ENCODE results near the gene STARD3. TPM values are rescaled to one million over a fixed set of nuclear protein-coding genes. Genes with fewer than 3 reads are reported as not detected.

Gene STARD3
- total and polyA plus RNA-seq, 2 of the 13 experiments (the other 11 are each of a cell fraction or from before 2014, with no cell fraction given): 34.6 to 100 TPM

DNA sequence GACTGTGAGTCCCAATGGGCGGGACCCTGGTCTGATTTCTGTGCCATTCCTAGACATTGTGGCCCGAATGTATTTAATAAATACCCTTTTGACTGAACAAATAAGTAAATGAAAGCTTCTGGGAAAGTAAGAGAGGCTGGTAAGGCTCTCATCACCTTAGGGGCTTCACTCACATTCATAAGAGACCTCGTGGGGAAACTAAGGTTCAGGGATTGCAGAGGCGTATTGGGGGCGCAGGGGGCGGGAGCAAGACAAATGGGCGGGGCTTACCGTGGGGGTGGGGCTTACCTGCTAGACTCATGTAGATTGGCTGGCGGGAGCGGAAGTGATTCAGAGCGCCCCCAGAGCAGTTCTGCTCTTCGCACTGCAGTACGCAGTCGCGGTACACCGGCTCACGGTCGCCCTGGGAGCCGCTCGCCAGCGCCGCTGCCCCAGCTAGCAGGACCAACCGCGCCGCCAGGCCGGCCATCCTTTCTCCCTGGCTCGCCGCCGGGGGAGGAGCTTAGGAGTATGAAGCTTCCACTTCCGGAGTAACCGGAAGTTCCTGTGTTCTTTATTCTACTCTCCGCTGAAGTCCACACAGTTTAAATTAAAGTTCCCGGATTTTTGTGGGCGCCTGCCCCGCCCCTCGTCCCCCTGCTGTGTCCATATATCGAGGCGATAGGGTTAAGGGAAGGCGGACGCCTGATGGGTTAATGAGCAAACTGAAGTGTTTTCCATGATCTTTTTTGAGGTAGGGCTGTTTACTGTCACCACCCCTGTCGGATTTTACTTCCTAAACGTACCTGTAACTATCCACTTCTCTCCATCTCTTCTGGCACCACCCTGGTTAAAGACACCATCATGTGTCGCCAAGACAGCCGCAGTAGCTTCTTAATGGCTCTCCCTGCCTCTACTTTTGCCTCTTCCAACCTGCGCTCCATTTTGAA, 50.9 kb downstream of the STARD3 start, which contains the start of gene PGAP3 (continued):
- TF ChIP-seq CEBPG (CRISPR knock-in tag; IDR thresholded peaks at IDR 0.05) (no peak), SIN3B (IDR thresholded peaks at IDR 0.05; ENCODE audit: low read length) (peak; percentile 65; the same call in 1 of the 2 replicates), NBN (conservative IDR thresholded peaks at IDR 0.05) (no peak), SOX6 (IDR thresholded peaks at IDR 0.05) (no peak), SOX6 (CRISPR knock-in tag; IDR thresholded peaks at IDR 0.05) (no peak), TSC22D2 (CRISPR knock-in tag; IDR thresholded peaks at IDR 0.05; ENCODE audit: borderline replicate concordance) (no peak), ZNF441 (CRISPR knock-in tag; IDR thresholded peaks at IDR 0.05; ENCODE audit: borderline replicate concordance) (0 out of 2 replicates have a peak, but pooled peaks have one; percentile 20), RXRB (CRISPR knock-in tag; IDR thresholded peaks at IDR 0.05; ENCODE audit: borderline replicate concordance) (peak; percentile 44; the same call in 1 of the 2 replicates), ZC3H13 (CRISPR knock-in tag; IDR thresholded peaks at IDR 0.05) (0 out of 2 replicates have a peak, but pooled peaks have one; percentile 54), PRPF4 (IDR thresholded peaks at IDR 0.05; ENCODE audit: low read depth, low read length, poor library complexity, severe bottlenecking) (no peak), ZNF724P (CRISPR knock-in tag; IDR thresholded peaks at IDR 0.05; ENCODE audit: borderline replicate concordance) (no peak; the same call in 1 of the 2 replicates), ZSCAN30 (CRISPR knock-in tag; IDR thresholded peaks at IDR 0.05) (no peak), KMT2B (CRISPR knock-in tag; IDR thresholded peaks at IDR 0.05) (peak; percentile 57; the same call in 1 of the 2 replicates), CEBPB (IDR thresholded peaks at IDR 0.05; ENCODE audit: borderline replicate concordance, low read depth, low read length) (no peak), MTA1 (CRISPR knock-in tag; IDR thresholded peaks at IDR 0.05; ENCODE audit: borderline replicate concordance) (no peak; the same call in 1 of the 2 replicates), NFKBIZ (CRISPR knock-in tag; IDR thresholded peaks at IDR 0.05) (peak; percentile 29; the same call in 1 of the 2 replicates), ZNF296 (CRISPR knock-in tag; conservative IDR thresholded peaks at IDR 0.05) (no peak; the same call in 1 of the 2 replicates), ZNF782 (CRISPR knock-in tag; IDR thresholded peaks at IDR 0.05; ENCODE audit: borderline replicate concordance) (peak; percentile 90; the same call in 1 of the 2 replicates), ZBTB20 (CRISPR knock-in tag; IDR thresholded peaks at IDR 0.05; ENCODE audit: borderline replicate concordance, low read depth) (no peak), MATR3 (CRISPR knock-in tag; IDR thresholded peaks at IDR 0.05) (no peak), CHCHD3 (CRISPR knock-in tag; IDR thresholded peaks at IDR 0.05) (no peak), PHF5A (CRISPR knock-in tag; IDR thresholded peaks at IDR 0.05; ENCODE audit: low read depth, unreplicated experiment) (no peak), HNF4A (CRISPR knock-in tag; IDR thresholded peaks at IDR 0.05) (no peak)
- TF ChIP-seq, protein P1, sequence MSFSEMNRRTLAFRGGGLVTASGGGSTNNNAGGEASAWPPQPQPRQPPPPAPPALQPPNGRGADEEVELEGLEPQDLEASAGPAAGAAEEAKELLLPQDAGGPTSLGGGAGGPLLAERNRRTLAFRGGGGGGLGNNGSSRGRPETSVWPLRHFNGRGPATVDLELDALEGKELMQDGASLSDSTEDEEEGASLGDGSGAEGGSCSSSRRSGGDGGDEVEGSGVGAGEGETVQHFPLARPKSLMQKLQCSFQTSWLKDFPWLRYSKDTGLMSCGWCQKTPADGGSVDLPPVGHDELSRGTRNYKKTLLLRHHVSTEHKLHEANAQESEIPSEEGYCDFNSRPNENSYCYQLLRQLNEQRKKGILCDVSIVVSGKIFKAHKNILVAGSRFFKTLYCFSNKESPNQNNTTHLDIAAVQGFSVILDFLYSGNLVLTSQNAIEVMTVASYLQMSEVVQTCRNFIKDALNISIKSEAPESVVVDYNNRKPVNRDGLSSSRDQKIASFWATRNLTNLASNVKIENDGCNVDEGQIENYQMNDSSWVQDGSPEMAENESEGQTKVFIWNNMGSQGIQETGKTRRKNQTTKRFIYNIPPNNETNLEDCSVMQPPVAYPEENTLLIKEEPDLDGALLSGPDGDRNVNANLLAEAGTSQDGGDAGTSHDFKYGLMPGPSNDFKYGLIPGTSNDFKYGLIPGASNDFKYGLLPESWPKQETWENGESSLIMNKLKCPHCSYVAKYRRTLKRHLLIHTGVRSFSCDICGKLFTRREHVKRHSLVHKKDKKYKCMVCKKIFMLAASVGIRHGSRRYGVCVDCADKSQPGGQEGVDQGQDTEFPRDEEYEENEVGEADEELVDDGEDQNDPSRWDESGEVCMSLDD (CRISPR knock-in tag; IDR thresholded peaks at IDR 0.05; ENCODE audit: borderline replicate concordance): peak; percentile 43
- TF ChIP-seq, protein P2, sequence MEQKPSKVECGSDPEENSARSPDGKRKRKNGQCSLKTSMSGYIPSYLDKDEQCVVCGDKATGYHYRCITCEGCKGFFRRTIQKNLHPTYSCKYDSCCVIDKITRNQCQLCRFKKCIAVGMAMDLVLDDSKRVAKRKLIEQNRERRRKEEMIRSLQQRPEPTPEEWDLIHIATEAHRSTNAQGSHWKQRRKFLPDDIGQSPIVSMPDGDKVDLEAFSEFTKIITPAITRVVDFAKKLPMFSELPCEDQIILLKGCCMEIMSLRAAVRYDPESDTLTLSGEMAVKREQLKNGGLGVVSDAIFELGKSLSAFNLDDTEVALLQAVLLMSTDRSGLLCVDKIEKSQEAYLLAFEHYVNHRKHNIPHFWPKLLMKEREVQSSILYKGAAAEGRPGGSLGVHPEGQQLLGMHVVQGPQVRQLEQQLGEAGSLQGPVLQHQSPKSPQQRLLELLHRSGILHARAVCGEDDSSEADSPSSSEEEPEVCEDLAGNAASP (CRISPR knock-in tag; IDR thresholded peaks at IDR 0.05; ENCODE audit: borderline replicate concordance): peak; percentile 27
- TF ChIP-seq, protein P3, sequence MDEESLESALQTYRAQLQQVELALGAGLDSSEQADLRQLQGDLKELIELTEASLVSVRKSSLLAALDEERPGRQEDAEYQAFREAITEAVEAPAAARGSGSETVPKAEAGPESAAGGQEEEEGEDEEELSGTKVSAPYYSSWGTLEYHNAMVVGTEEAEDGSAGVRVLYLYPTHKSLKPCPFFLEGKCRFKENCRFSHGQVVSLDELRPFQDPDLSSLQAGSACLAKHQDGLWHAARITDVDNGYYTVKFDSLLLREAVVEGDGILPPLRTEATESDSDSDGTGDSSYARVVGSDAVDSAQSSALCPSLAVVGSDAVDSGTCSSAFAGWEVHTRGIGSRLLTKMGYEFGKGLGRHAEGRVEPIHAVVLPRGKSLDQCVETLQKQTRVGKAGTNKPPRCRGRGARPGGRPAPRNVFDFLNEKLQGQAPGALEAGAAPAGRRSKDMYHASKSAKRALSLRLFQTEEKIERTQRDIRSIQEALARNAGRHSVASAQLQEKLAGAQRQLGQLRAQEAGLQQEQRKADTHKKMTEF (CRISPR knock-in tag; IDR thresholded peaks at IDR 0.05): peak; percentile 66; the same call in 1 of the 2 replicates

Data from HepG2 (cell line).